Right lobe of liver (tissue), 4 donors: ENCODE results near the gene TARS1.

Experiments used
- POLR2A ChIP-seq: fragments of 450-650 bp; IDR thresholded peaks from one replicate; pipeline ENCODE4 v1.6.1; 2017; ENCODE audit warnings: antibody characterized with exemption, mild to moderate bottlenecking
- TF ChIP-seq, protein P1 (sequence below), 4 donors: fragments of 200-600 bp in 3 of 4; fragments of 450-650 bp in 1 of 4; IDR thresholded peaks; one replicate each; pipeline versions ENCODE4 v1.5.1 to v1.8.0; 2016 to 2022; ENCODE audit warnings: antibody characterized with exemption in 4 of 4, mild to moderate bottlenecking in 2 of 4
- donor health status: DM: no; HTN: no; CAD: no.
- donor health status: DM: no; HTN: no; CAD: no.
- donor health status: DM: no; HTN: yes; CAD: no.

DNA sequence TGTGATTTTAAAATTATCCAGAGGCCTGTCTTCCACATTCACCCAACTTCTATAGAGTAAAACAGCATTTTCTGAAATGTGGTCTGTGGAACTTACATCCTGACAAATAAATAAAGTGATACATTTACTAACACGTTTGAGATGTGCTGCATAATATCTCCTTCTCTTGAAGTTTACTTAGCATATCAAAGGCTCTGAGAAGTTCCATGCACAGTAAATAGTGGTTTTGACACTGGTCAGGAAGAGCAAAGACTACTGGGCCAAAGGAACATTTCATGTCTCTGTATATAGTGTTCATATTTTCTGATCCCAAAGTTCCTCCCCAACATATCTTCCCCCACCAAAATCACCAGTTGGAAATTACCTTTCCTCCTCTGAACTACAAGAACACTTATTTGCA lies 30.5 kb upstream of the TARS1 start:
- TF ChIP-seq, protein P1, sequence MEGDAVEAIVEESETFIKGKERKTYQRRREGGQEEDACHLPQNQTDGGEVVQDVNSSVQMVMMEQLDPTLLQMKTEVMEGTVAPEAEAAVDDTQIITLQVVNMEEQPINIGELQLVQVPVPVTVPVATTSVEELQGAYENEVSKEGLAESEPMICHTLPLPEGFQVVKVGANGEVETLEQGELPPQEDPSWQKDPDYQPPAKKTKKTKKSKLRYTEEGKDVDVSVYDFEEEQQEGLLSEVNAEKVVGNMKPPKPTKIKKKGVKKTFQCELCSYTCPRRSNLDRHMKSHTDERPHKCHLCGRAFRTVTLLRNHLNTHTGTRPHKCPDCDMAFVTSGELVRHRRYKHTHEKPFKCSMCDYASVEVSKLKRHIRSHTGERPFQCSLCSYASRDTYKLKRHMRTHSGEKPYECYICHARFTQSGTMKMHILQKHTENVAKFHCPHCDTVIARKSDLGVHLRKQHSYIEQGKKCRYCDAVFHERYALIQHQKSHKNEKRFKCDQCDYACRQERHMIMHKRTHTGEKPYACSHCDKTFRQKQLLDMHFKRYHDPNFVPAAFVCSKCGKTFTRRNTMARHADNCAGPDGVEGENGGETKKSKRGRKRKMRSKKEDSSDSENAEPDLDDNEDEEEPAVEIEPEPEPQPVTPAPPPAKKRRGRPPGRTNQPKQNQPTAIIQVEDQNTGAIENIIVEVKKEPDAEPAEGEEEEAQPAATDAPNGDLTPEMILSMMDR (IDR thresholded peaks at IDR 0.05): no peak
- TF ChIP-seq POLR2A: no peak
